GM18507 (cell line): ENCODE data around the gene C1QTNF4.

Experiments
- DNase-seq: peaks from one replicate; pipeline ENCODE4 v3.0.0; 2011; ENCODE audit warnings: low read depth; ENCODE audit not compliant: insufficient read length; ENCODE audit errors: extremely low spot score
- FAIRE-seq: peaks from 2 replicates; lab custom pipeline; 2011; peaks lifted over from hg19 to GRCh38; lab: Jason Lieb, UNC

C1QTNF4 gene

DNA sequence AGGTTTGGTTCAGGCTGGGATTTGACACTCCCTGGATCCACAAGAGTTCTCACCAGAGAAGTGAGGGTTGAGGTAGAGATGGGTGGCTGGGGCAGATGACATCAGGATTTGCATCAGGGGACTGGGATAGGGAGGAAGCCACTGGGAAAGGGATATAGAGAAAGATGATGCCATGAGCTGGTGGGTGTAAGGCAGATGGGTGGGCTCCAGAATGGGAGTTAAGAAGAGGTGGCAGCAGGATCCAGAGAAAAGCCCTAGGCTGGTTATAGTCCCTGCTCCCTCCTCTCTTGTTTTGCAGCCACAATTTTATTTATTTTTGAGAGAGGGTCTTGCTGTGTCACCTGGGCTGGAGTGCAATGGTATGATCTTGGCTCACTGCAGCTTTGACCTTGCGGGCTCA lies 1.8 kb upstream of the C1QTNF4 start:
- no peak for DNase-seq
- no peak for FAIRE-seq

DNA sequence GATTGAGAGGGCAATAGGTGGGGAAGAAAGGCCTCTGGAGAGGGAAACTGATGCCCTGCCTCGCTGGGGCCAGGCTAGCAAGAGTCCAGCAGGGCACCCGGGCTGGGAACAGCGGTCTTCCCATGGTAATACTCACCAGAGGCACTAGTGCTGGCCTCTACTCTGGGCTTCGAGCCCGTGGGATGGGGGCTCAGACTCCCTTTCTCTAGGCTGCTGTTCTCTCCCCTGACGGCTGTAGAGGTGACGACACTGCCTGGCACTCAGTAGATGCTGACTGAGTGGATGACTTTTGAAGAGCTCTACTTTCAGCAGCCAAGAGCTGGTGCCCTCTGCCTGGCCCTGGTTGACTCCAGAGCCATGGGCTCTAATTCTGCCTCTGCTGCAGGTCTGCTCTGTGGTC lies 818 bp upstream of the C1QTNF4 start:
- FAIRE-seq, result no peak
- DNase-seq, result no peak

DNA sequence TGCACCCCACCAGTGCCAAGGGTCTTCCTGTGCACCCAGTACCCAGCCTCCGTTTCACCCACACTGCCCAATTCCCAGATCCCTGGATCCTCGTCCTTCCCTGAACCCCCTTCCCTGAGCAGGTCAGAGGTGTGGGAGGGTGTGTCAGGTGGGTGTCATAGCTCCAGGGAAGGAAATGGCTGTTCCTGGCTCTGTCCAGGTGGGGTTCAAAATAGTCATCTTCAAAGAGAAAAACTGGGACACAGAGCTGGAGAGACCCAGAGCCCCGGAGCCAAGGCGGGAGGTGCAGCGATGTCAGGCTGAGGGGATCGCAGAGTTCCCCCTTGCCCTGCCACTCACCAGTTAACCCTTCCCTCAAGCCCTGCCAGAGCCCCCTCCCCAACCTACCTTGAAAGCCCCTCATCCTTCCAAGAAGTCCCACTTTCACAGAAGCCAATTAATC lies 698 bp downstream of the C1QTNF4 start:
- DNase-seq (no peak), FAIRE-seq (no peak)

DNA sequence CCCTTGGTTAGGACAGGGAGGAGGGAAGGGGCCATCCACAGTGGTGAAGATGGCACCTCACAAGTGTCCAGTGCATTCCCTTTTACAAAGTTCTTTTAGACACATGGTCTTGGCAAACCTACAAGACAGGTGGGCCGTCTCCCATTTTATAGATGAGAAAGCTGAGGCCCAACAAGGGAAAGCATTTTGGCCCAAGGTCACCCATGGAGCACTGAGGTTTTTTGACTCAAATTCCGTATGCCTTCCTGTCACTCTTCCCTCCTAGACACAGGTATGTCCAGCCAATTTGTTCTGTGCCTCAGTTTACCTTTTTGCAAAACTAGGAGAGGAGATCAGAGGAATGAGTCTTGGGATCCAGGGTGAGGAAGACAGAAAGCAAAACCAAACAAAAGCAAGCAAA lies 1.2 kb downstream of the C1QTNF4 start:
- DNase-seq, result no peak
- FAIRE-seq, result no peak

DNA sequence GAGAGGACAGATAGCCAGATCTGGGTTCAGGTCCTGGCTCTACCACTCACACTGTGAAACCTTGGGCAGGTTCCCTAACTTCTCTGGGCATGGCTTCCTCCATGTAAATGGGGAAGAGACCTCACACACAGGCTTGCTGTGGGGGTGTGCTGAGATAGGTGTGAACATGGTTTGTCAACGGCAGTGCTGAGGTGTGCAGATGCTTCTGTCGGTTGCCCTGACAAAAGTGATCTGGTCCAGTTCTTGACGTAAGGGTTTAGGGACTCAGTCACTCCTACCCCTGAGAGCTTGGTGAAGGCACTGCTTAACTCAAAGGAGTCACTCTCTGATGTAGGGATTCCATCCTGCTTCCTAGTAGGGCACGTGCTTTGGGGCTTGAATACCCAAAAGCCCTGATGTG lies 2.0 kb downstream of the C1QTNF4 start:
- FAIRE-seq (no peak), DNase-seq (no peak)

DNA sequence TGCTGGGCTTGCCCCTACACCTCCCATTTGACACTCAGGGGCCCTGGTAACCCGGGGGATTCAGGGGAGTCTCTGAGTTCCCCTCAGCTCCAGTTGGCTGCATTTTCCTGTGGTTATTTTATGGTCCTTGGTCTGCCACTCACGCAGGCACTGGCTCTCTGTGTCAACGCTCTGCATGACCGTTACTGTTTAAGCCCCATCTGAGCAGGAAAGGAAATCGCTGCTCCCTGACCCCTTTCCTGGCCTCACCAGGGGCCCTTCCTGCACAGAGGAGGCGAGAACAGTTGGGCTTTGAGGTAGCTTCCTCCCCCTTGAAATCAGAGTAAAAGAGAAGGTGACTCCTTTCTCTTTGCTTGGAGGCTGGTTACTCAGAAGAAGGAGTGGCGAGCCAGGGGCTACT lies 2.4 kb downstream of the C1QTNF4 start:
- no peak for FAIRE-seq
- DNase-seq, result no peak

DNA sequence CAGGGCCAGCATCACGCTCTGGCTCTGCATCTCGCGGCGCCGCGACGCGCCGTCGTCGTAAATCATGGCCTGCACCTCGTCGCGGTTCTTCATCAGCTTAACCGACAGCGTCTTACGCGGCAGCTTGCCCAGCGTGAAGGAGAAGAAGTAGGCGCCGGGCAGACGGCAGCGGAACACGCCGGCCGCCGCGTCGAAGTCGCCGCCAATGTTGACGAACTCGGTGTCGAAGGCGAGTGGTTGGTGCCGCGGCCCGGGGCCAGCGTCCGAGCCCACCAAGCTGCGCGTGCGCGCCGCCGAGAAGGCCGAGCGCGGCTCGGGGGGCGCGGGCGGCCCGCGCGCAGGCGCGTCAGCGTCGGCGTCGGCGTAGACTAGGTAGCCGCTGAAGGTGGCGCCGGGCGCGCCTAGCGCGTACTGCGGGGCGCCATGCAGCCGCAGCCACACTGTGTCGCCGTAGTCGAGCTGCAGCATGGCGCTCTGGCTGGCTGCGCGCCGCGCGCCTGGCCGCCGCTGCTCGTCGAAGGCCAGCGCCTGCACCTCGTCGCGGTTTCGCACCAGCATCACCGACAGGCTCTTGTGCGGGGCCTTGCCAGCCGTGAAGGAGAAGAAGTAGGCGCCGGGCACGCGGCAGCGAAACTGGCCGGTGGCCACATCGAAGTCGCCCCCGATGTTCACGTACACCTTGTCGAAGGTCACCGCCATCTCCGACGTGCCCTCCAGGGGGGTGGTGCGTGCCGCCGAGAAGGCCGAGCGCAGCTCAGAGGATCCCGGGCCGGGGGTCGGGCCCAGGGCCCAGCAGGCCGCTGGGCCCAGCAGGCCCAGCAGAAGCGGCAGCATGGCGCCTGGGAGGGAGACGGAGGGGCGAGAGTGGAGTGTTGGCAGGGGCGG lies 4.0 kb downstream of the C1QTNF4 start:
- DNase-seq (no peak), FAIRE-seq (no peak)

DNA sequence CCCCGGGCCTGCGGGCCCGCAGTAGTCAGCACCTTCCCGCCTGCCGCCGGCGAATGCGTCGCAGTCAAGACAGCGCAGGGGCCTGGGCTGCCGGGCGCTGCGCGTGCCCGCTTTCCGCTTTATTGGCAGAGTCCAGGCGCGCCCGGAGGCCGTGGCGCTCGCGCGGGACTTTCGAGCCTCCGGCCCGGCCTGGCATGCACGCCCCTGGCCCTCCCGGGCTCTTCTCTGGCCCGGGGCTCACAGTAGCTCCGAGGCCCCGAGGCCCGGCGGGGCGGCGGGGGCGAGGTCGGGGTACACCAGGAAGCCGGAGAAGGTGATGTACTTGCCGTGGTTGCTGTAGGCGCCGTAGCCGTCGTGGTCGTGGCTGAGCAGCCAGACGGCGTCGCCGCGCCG lies 4.6 kb downstream of the C1QTNF4 start:
- no peak for DNase-seq
- no peak for FAIRE-seq

DNA sequence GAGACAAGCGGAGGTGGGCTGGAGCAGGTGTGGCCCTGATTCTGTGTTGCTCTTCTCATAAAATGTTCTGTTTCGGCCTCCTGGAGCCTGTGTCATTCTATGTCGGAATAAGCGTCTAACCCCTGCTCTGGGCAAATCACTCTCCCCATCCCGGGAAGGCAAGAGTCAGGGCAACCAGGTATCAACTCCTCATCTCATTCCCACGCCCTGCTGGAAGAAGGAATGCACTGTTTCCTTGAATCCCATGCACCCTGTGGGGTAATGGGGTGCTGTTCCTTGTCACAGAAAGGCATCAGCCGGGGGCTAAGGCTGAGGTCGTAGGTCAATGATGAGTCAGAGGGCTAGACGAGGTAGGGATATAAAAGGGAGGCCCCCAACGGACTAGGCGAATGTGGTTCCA lies 5.1 kb downstream of the C1QTNF4 start:
- DNase-seq (no peak), FAIRE-seq (no peak)

DNA sequence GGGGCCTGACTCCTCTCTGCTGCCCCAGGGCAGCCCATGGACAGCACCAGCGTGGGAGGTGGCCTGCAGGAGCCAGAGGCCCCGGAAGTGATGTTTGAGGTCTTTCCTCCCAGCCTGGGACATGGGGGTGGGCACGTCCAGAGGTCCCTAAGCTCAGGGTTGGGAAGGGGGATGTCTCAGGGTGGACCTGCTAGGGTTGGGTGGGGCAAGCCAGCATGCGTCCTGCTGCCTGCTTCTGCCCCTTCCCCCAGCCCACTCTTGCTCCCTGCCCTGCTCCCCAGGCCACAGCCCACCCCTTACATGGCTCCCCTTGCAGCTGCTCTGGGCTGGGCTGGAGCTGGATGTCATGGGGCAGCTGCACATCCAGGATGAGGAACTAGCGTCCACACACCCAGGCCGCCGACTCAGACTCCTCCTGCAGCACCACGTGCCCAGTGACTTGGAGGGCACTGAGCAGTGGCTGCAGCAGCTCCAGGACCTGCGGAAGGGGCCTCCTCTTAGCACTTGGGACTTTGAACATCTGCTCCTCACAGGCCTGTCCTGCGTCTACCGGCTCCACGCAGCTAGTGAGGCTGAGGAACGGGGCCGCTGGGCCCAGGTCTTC lies 6.4 kb downstream of the C1QTNF4 start:
- DNase-seq (no peak), FAIRE-seq (no peak)

DNA sequence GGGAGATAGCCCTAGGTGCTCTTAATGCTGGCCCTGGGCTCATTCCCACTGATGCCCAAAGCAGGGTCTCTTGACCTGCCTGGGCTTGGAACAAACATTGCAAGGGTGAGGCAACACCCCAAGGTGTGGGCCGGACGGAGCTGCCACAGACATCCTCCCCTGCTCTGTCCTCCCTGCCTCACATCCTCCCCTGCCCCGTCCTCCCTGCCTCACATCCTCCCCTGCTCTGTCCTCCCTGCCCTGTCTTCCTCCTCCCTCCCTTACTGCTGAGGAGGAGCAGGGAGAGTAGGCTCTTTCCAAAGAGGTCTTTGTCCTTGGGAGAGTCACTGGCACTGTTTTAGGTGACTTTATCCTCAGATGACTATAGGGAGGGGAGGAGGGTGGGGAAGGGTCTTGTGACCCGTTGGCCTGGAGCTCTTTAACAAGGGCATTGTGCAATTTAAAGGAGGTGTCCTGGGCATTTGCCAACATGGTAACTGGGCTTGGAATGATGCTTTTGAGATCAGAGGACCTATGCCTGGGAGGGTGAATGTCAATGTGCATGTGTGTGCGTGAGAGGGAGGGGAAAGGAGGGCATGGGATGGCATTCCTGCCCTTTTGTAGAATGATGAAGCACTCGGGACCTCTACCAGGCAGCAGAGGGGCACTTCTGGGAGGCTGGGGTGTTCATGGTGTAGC lies 7.0 kb downstream of the C1QTNF4 start:
- DNase-seq, result no peak
- FAIRE-seq, result no peak

DNA sequence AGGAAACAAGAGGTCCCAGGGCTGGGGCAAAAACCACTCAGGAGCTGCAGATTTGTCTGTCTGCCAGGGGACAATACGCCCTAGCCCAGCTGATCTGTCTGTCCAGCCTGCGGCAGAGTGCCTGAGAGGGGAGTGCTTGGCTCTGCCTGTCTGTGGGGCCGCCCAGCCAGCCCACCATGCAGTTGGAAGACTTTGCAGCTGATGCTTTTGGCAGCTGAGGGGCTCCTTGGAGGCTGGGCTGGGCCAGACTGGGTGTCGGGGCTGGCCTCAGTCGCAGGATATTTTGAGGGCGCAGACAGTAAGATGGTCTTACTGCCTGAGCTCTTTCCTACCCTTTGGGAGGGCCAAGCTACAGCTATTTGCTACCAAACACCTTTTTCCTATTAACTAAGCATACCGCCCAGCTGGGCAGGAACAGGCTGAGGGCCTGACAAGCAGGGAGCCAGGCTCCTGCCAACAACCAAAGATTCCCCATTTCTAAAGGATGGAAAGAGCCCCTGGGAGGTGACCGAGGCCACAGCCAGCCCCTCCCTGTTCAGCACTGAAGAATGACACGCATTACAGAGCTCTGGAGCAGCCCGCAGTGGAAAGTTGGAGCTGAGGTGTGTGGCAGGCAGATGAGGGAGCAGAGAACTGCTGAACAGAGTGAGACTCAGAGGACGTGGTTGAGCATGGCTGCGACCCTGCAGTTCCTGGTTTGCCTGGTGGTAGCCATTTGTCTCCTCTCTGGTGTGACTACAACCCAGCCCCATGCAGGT lies 7.9 kb downstream of the C1QTNF4 start, which contains the start of gene FAM180B:
TSS of gene FAM180B (plus strand) at position 581 of the 758 bp plus-strand sequence. CDS start at position 672, 91 bp downstream.
- FAIRE-seq (no peak), DNase-seq (no peak)

DNA sequence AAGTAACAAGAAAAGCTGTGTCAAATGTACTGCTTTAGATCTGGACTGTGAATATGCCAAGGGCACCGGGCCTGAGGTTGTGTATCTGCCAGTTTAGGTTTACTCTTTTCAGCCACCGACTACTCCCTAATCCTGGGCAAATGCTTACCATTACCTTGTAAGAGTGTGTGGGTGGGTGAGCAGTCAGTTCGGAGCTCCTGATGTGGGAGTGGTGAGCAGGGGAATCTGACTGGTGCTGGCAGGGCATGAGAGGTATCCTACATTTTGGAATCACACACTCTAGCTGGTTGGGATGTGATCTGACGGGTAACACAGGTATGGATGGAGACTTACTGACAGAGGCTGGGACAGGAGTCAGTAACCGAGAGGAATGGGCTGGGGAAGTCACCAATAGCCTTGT lies 10.4 kb downstream of the C1QTNF4 start:
- no peak for FAIRE-seq
- DNase-seq, result no peak

DNA sequence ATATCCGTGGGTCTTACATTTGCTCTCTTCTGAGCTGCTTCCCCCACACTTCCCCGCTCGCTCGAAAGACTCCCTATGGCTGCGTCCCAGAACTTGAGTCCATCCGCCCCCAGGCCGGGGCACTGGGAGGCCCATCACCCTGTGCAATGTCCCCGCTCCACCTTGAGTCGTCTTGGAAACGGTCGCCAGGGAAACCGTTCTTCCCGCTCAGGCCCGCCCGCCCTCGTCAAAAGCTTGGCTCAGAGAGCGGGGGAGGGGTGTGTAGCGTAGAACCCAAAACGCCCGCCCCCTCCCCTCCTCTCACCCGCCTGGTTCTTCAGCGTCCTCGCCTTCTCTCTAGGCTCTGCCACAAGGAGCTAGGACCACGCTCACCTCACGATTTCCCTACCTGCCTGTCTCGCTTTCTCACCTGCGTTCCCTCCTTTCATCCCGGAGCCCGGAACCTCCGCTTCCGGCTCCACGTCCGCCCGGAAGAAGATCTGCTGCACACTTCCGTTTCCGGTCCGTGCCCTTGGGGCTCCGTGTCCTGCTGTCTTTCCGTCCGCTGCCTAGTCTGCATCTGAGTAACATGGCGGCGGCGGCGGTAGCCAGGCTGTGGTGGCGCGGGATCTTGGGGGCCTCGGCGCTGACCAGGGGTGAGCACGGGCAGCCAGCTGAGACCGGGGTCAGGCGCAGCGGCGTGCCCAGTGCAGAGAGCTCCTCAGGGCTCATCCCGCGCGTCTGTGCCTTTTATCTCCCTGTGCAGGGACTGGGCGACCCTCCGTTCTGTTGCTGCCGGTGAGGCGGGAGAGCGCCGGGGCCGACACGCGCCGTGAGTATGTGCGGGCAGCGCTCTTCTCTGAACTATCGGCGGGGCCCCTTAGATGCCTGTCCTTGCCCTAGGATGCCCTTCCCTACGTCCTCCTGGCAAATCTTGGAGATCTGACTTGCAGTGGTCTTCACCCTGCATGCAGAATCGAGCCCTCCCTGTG lies 15.4 kb downstream of the C1QTNF4 start, which contains the start of the genes KBTBD4 and NDUFS3:
TSS of gene KBTBD4 (minus strand) at position 447 of the 971 bp plus-strand sequence. CDS start at position 428, 19 bp downstream.
TSS of gene NDUFS3 (plus strand) at position 551 of the 971 bp plus-strand sequence. CDS start at position 569, 18 bp downstream.
- FAIRE-seq (peak; percentile 77), DNase-seq (peak; percentile 91)

DNA sequence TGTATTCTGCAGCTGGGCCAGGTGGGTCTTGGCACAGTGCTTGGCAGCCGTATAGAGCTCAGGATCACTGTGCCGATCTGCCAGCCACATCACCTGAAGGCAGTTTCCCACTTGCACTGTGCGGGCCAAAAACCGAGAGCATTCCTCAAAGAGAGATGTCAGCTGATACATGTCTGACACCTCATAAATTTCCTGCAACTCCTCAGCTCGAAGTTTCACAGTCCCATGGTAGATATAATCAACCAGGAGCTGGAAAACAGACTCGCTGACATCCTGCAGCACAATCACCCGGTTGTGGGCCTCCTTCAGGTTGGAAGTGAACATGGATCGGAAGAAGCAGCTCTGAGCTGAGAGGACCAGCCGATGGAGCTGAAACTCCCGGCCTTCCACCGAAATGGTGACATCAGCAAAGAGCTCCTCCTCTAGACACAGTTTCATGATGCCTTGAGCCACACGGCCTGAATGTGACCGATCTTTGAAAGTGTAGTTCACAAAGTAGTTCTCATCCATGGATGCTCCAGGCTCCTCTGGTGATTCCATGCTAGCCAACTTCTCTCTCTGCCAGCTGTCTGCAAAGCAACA lies 16.7 kb downstream of the C1QTNF4 start:
- no peak for FAIRE-seq
- DNase-seq, result no peak

DNA sequence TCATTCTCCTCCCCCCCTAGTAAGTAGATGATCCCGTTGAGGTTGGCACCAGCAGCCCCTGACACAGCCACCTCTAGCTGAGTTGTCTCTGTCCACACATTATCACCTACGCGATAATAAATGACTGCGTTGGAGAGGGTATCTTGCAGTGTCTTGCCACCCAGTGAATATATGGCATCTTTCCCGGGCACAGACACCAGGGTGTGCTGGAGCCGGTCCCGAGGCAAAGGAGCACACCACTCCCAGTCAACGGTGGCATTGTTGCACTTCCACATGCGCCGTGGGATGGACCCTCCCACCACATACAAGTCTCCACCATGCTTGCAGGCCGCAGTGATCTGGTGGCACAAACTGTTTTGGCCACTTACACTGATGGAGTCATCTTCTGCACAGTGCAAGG lies 20.9 kb downstream of the C1QTNF4 start:
- FAIRE-seq (no peak), DNase-seq (no peak)

DNA sequence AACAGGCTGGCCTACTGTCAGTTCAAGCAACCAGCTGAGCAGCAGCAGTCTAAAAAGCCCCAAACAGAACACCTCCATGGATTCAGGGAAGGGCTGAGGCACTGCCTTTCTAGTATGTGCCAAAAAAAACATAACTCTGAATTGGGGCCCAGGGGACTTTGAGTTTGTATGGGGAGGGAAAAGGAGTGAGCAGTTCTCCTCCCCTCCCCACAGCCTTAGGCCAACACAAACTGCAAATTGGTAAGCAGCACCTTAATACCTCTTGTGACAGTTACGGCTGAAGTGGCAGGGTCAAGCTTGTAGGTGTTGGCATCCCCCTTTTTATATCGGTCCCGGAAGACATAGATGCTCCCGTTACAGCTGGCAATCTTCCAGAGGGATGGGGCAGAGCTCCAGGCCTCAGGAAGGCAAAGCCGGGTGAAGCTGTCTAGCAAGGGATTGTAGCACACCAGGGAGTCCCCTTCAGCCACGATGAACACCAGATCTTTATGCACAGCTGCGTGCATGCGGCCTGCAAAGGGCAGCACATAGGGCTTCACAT lies 21.4 kb downstream of the C1QTNF4 start:
- FAIRE-seq (no peak), DNase-seq (no peak)

DNA sequence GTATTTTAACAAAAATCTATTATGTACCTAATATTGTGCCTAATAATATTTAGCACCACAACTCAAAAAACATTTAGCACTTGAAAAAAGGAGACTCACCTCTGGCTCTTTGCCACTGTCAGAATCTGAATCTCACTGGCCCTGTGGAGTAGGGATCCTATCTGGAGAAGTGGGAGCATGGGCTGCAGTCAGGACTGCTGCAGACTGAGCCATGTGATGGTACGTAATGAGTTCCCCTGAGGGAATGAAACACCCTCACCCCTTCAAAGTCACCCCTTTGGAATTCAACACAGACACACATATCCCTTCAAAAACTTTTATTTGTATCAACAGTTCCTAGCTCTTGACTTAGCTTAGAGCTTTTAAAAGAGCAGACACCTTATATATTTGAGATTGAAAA lies 22.3 kb downstream of the C1QTNF4 start:
- DNase-seq, result no peak
- no peak for FAIRE-seq
